GM21723 (cell line): ENCODE results near the gene SYTL1.

Experiments
- ATAC-seq: cut with Tn5 transposase; IDR thresholded peaks from one replicate; pipeline ENCODE4 v1.9.1; 2021; ENCODE audit warnings: mild to moderate bottlenecking, moderate library complexity; ENCODE audit not compliant: unreplicated experiment

The SYTL1 gene

DNA sequence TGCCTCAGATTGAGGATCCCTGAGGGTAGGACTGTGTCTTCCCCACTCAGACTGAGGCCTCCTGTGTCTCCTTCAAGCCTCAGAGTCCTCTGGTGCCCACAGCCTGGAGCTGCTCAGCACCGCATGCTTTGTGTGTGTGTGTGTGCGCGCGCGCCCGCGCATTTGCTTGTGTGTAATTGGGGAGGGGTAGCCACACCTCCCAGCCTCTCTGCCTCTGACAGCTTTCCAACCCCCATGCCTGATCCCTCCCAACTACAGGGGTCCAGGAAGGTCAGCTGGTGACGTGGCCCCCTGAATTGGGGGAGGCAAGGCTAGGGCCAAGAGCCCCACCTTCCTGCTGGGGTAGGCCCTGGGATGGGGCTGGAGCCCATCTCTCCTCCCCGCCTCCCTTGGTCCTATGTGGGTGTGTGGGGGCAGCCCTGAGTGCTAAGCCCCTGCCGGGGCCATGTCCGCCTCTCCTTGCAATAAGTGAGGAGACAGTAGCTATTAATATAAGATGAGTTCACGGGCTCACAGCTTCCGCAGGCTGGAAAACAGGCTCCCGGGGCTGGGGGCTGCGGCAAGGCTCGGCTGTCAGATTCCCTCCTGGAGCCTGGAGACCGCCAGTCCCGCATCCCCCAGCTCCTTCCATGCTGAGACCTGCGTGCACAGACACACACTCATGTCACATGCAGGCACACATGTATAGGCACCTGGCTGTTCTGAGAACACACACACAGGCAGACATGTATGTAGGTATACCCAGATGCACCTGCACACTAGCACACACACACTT is 57.6 kb downstream of the SYTL1 start:
- no peak for ATAC-seq

GRCh38 chr1:27400082-27400962 is 58.5 kb downstream of the SYTL1 start:
- ATAC-seq: no peak

DNA sequence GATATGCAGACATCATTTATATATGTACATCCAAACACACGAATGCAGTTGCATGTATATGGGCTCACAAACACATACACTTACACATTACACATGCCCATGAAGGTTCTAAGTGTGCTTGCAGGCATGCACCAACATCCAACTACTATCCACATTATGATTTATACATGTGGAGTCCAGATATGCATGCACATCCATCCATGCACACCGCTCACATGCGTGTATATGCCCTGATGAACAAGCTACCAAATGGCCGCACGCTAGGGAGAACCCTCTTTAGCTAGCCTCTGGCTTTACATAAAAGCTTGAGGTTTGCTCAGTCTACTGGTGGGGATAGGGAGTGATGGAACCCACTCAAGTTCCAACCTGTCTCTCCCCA is 59.1 kb downstream of the SYTL1 start:
- no peak for ATAC-seq

DNA sequence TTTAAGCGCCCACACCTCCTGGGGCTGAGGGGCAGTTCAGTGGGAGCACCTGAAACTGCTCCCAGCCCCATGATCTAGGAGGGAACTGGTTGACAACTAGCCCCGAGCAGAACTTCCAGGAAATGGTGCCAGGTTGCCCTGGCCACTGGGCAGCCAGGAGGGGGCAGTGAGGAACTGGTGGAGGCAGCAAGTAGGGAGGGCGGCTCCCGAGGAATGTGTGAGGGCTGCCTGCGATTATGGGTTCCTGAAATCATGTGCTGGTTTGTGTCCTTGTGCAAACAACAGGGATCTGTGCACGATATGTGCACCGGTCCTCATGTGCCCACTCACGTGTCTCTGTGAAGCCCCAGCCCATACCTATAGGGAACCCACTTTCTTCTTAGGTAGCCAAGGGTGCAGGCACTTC is 60.5 kb downstream of the SYTL1 start:
- no peak for ATAC-seq

GRCh38 chr1:27403065-27403726 is 61.4 kb downstream of the SYTL1 start:
- no peak for ATAC-seq
